HL-60 (cell line): ENCODE results near the gene KRT17.

Experiments
- CTCF ChIP-seq: IDR thresholded peaks from one replicate; pipeline ENCODE4 v1.5.1; 2011; ENCODE audit warnings: low read length, control low read depth, inconsistent platforms; ENCODE audit not compliant: insufficient read depth
- POLR2AphosphoS5 ChIP-seq: IDR thresholded peaks from 2 replicates; pipeline ENCODE4 v1.6.1; 2012; ENCODE audit warnings: low read depth
- REST ChIP-seq: IDR thresholded peaks from 2 replicates; pipeline ENCODE4 v1.6.1; 2012; ENCODE audit warnings: low read depth; ENCODE audit not compliant: insufficient replicate concordance
- SPI1 ChIP-seq: IDR thresholded peaks from 2 replicates; pipeline ENCODE4 v1.6.1; 2012; ENCODE audit warnings: low read depth, mild to moderate bottlenecking, borderline replicate concordance

- TF ChIP-seq CTCF (peak; percentile 76), POLR2AphosphoS5 (peak; percentile 79), SPI1 (no peak), REST (no peak)
Measured at GRCh38 chr17:41665566-41666236, 41.3 kb upstream of the KRT17 start.
